GM13977 (cell line): ENCODE results near the gene AUTS2.

ENCODE experiments used
- DNase-seq: peaks from one replicate; pipeline ENCODE4 v3.0.0; 2012; ENCODE audit warnings: low spot score
- CTCF ChIP-seq: IDR thresholded peaks from 2 replicates; pipeline ENCODE4 v1.5.1; 2012; ENCODE audit warnings: mild to moderate bottlenecking, control low read depth; ENCODE audit not compliant: insufficient read depth; ENCODE audit errors: extremely low read depth, missing control alignments
- in situ Hi-C: fragments of 300-500 bp; cut with MboI; formaldehyde crosslinking; loops from one replicate; pipeline ENCODE4 v1.12.0; 2022; ENCODE audit warnings: low sequenced_read_pairs, low pct_unique_long_range_greater_than_20kb, mixed read lengths, inconsistent platforms; ENCODE audit not compliant: unreplicated experiment

The AUTS2 gene

GRCh38 chr7:69742237-69742636, 144.0 kb downstream of the AUTS2 start:
- no peak for DNase-seq
- in situ Hi-C loops: no loop called here
- no peak for TF ChIP-seq CTCF

GRCh38 chr7:69743436-69743835, 145.2 kb downstream of the AUTS2 start:
- in situ Hi-C loops: no loop called here
- no peak for DNase-seq
- TF ChIP-seq CTCF: no peak

GRCh38 chr7:69744026-69744425, 145.8 kb downstream of the AUTS2 start:
- no peak for DNase-seq
- in situ Hi-C loops: no loop called here
- TF ChIP-seq CTCF: no peak

GRCh38 chr7:69746383-69746782, 148.1 kb downstream of the AUTS2 start:
- in situ Hi-C loops: no loop called here
- no peak for DNase-seq
- no peak for TF ChIP-seq CTCF

- no peak for DNase-seq
- in situ Hi-C loops: no loop called here
- TF ChIP-seq CTCF: no peak
Observed at GRCh38 chr7:69747144-69747543, 148.9 kb downstream of the AUTS2 start.

- in situ Hi-C loops: no loop called here
- no peak for DNase-seq
Observed at GRCh38 chr7:69748530-69748929, 150.3 kb downstream of the AUTS2 start.

More at GRCh38 chr7:69748530-69748929, 150.3 kb downstream of the AUTS2 start:
- no peak for TF ChIP-seq CTCF
